Hematopoietic multipotent progenitor cell treated with erythropoietin and hydrocortisone succinate and interleukin-3 and kit ligand, for 8 days (in vitro differentiated cells): ENCODE measurements around the gene FLAD1.

Experiments used
- DNase-seq: peaks from one replicate; pipeline ENCODE4 v3.0.0-alpha.2; 2015

The FLAD1 gene

DNA sequence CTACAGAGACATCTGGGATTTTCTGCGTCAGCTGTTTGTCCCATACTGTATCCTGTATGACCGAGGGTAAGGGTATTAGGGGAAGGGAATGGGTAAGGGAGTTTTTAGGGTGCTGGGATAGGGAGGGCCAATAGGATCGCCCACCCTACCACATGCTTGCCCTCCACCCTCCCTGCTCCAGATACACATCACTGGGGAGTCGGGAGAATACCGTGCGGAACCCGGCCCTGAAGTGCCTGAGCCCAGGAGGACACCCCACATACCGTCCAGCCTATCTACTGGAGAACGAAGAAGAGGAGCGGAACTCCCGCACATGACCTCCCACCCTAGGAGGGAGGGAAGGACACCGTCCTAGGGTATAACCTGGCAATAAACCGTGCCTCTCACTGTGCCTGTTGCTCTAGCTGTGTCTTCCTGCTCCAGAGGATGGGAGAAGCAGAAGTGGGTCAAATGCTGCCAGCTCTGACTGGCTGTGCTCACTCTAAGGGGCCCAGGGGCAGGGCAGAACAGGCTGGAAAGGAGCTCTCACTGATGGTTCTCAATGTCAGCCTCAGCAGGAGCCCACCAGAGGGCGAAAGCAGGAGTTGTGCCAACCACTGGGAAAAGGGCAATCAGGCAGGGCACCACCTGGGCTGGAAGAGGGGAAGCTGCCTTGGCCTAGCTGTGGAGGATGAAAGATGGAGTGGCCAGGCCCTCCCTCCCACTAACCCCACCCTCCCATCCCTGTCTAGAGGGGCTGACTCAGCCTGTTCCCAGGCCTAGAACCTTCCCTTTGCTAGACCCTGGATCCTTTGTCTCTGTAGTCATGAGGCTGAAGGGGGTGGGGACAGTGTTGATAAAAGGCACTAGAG is 9.8 kb downstream of the FLAD1 start:
- peak; percentile 67 for DNase-seq

DNA sequence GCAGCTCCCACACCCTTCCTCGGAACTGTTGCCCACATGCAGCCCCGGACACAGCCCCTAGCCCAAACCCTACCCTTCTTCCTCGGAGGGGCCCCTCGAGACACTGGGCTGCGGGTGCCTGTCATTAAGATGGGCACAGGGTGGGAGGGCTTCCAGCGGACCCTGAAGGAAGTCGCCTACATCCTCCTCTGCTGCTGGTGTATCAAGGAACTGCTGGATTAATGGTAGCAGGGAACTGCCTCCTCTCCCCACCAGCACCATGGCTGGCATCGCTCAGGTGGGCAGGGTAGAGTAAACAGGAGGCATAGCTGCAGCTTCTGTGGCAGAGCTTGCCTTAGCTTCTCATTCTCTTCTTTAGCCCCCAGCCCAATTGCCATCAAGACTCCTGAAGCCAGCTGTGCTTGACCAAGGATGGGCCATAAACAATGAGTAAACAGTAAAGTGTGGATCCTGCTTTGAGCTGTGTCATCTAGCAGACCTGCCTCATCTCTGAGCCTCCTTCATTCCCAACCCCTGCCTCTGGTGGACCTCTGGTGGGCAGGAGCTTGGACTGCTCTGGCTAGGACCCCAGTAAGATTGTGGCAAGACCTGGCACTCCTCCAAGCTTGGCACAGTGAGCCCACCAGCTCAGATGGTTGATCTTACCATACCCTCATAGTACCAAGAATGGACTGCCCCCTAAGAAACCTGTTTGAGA is 10.6 kb downstream of the FLAD1 start, which contains the start of gene LENEP:
TSS of gene LENEP (plus strand) at position 15 of the 697 bp plus-strand sequence. CDS start at position 37, 22 bp downstream.
- DNase-seq: no peak

DNA sequence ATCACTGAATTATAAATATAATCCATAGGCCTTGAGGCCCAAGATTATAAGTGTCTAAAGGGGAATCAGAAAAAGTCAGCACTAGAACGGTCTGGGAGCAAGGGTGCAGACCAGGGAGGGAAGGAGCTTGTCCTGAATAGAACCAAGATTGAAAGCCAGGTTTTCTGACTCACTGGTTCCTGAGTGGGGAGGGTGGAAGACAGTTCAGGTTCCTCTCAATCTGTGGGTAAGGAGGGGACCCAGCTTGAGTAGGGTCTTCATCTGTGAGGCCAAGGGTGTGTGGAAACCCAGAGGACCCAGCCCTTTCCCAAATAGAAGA is 11.1 kb downstream of the FLAD1 start:
- DNase-seq: no peak

DNA sequence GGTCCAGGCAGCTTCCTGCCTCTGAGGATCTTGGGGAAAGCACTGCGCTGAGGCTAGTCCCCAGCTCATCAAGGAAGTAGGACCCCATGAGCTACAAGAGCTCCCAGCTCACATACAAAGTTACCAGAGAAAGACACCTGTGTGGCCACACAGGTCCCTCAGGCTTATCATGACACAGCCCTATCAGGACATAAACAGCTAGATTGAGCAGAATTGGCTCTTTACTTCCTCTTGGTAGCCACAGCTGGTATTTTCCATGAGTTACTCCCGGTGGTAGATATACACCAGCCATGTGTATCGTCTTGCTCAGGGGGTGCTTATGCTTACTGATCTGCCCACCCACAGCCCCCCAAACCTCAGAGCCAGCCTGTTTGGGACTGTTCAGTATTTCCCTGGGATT is 11.4 kb downstream of the FLAD1 start:
- DNase-seq: no peak

DNA sequence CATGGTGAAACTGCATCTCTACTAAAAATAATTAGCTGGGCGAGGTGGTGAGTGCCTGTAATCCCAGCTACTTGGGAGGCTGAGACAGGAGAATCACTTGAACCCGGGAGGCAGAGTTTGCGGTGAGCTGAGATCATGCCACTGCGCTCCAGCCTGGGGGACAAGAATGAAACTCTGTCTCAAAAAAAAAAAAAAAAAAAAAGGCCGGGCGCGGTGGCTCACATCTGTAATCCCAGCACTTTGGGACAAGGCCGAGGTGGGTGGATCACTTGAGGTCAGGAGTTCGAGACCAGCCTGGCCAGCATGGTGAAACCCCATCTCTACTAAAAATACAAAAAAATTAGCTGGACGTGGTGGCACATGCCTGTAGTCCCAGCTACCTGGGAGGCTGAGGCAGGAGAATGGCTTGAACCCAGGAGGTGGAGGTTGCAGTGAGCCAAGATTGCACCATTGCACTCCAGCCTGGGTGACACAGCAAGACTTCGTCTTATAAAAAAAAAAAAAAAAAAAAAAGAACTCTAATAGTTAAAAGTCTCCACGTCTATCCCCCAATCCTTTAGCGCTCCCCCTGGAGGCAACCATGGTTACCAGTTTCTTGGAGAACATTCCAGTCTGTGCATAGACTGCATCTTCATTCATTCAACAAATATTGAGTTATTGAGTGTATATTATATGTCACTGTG is 12.3 kb downstream of the FLAD1 start:
- peak; percentile 84 for DNase-seq

DNA sequence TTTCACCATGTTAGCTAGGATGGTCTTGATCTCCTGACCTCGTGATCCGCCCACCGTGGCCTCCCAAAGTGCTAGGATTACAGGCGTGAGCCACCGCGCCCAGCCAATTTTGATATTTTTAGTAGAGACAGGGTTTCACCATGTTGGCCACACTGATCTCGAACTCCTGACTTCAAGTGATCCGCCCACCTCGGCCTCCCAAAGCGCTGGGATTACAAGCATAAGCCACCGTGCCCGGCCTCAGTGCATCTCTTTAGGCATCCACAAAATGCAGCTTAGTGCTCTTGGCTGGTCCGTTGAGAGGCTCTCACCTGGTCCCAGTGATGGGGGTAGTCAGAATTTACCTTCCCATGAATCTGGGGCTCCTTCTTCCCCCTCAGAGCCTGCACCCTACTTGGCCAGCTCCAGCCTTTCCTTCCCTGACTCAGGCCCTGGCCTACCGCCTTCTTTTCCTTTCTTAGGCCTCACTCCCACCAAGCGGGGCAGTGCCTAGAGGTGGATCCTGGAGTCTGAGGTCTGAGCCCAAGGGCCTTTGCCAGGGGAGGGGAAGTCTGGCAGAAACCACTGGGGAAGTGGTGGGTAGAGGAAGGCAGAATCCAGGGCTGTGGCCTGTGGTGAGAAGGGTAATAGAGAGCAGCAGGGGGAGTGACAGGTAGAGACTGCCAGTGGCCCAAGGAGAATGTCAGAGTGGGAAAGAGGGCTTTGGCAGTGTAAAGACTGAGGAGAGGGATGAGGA is 14.0 kb downstream of the FLAD1 start:
- no peak for DNase-seq

DNA sequence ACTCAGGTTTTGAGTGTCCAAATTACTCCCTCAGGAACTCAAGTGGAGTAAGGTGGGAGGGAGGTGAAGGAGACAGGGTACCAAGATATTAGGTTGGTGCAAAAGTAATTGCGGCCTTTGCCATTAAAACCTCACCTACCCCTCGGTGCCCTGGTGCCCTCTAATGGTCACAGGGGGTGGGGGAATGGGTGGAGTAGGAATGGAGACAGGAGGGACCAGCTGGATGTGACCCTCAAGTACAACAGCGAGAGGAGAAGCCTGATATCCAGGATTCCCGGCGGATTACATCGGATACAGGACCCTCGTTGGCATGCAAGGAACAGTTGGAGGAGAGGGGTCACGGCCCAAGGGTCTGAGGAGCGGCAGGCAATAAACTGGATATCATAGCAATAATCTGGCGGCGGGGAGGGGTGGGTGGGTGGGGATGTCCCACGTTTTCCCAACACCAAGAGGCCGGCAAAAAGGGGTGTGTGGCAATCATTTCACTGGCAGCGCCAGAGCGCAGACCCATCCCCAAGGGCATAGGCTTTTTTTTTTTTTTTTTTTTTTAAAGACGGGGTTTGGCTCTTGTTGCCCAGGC is 15.1 kb downstream of the FLAD1 start:
- DNase-seq: peak; percentile 45

DNA sequence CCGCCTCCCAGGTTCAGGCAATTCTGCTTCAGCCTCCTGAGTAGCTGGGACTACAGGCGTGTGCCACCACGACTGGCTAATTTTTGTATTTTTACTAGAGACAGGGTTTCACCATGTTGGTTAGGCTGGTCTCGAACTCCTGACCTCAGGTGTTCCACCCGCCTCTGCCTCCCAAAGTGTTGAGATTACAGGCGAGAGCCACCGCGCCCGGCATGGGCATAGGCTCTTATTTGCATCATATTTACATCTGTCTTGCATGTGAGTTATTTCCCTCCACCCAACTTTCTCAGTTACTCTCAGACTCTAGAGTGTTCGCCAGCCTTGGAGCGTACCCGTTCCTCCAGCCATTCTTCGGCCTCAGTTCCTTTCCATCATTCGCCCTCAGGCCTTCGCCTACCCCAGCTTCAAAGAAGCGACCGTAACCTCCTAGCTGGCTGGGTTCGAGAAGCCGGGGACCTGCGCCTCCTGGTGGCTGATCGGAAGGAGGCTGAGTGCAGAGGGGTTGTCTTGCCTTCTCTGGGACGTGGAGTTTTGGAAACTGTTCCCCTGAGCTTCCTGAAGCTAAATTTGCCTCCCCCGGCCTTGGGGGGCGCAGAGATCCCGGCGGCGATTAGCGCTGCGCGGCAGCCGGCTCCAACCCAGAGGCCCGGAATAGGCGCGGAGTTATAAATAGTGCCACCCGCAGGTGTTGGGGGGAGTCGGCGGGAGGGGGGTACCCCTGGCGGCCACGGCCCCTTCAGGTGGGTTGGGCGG is 15.8 kb downstream of the FLAD1 start:
- DNase-seq: peak; percentile 87

DNA sequence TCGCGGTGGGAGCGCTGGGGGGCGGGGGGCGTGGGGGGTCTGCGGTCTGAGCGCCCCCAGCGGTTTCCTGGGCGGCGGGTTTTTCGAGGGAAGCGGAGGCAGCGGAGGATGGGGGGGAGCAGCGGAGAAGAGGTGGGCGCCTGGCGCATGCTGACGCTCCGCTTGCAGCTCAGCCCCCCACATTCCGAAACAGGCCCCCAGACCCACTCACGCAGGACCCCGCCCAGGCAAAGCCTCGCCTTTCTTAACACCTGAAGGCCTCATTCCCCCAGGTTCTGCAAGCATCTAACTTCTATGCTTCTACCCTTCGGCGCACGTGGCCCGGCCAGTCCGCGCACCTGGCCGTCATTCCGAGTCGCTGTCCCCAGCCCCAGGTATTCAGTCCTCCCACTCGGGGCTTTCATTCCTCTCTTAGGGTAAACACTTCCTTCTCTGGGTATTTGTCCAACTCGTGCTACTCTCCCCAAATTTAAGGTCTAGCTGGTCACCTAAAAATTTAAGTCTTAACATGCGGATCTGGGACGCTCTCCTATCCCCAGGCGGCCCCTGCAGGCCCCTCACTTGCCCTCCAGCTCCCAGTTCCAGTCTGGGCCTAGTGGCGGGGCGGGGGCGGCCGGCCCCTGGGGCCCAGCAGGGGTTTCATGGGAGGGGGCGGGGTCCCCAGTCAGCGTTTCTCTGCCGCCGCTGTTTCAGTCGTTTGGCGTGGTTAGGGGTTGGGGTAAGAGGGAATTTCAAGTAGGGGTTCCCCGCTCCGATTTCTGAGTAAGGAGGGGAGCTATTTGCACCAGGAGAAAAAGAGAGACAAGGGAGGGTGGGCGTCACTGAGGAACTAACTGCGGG is 16.6 kb downstream of the FLAD1 start:
- peak; percentile 46 for DNase-seq

DNA sequence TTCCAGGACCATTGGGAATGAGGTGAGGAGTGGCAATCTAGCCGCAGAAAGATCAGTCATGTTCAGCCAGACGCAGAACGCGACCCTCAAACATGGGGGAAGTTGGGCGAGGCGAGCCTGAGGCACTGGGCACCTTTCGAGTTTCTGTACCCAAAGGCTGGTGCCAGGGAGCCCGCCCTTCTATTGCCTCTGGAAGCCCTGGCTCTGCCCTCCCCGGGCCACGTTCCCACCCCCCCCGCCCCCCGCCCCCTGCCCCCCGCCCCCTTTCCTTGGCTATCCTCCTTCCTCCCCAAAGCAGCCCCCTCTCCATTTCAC is 17.2 kb downstream of the FLAD1 start:
- DNase-seq: no peak

DNA sequence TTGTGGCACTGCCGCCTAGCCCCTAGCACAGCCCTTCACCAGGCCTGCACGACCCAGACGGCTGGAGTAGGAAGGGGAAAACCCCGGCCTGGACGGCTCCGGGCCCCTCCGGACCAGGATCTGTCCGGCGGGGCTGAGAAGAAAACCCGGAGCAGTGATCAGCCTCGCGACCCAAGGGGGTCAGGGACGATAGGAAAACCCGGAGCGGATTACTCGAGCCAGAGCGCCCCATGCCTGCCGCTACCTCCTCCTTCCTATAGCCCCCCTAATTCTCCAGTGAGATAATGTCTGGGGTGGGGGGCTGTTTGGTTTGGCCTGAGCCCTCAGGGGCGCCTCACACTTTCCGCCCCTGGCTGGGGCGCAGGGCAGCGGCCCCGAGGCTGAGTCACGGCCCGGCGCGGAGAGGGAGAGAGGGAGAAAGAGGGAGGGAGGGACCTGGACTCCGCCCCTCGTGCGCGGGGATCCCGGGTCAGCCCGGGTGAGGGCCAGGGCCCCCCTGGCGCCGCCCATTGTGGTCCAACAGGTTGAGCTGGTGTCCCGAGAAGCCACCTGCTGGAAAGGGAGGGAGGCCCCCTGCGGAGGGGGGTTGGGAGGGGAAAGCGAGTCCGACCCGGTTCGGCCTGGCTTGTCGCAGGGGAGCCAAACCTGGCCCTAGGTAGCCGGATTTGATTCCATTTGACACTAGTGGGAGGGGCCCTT is 17.7 kb downstream of the FLAD1 start:
- peak; percentile 83 for DNase-seq

DNA sequence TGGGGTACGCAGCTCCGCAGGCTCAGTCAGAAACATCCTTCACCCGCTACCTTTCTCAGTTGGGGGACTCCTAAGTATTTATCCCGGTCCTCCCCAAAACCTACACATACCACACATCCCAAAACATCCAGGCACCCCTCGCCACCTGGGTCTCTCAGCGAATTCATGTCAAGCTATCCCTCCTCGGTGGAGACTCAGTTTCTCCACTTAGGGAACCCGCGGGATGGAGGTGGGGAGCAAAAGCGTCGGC is 18.2 kb downstream of the FLAD1 start:
- DNase-seq: no peak

DNA sequence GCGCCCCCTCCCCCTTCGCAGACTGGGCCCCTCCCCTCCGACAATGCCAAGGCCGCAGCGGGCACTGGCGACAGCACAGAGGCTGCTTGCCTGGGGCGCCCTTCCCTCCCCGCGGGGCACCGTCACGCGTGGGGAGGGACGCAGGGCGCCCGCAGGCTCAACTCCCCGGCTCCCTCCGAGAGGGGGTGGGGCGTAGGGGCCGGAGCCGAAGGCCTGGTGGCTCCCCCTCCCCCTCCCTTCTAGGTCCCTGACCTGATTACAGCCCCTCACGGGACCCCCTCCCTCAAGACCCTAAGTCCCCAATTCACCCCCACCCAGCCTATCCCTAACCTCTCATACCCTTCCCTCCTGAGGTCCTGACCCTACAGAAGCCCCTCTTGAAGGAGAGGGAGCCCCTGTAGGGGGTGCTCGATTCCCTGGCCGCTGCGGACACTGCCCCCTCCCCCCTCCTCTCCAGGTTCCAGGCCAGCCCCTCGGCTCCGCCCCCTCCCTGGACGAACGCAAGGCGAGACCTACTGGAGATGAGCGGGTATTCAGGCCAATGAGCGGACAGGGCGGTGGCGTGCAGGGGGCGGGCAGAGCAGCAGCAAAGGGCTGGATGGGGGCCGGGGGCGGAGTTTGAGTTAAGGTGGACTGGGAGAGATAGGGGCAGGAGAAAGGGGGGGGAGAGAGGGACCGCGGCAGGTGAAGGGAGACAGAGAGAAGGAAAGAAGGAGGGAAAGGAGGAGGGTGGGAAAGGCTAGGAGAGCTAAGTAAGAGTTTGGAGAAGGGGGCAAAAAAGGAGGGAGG is 18.7 kb downstream of the FLAD1 start:
- DNase-seq: peak; percentile 98

DNA sequence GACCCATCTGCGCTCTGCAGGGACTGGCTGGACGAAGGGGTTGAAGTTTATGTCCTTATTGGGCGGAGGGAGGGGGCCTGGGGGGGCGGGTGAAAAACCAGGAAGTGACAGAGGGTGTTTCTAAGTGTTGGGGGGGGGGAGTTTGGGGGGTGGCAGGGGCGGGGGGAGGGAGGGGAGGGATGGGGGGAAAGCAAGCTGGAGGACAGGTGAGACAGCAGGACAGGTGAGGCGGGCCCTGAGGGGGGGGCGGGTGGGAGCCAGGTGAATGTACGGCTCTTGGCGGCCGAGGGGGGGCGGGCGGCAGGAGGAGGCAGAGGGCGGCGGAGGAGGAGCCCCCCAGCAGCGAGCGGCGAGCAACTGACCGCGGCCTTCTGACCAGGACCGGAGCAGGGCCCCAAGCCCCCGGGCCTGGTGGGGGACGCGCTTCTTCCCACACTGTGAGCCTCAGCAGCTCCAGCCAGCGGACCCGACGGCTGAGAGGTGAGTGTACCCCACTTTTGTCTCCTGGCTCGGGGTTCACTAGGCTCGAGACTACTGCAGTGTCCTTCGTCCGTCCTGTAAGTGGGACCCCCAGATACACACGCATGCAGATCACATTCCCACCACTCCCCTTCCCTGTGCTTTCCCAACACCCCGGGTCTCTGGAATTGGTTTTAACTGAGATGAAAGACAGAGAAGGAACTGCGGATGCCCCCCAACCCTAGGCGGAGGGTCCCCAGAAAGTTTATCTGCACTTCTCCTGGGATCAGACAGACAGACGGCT is 19.5 kb downstream of the FLAD1 start, which contains the start of gene ZBTB7B:
TSS of gene ZBTB7B (plus strand) at position 339 of the 763 bp plus-strand sequence. CDS start 11,859 bp downstream, outside the sequence.
- peak; percentile 38 for DNase-seq

DNA sequence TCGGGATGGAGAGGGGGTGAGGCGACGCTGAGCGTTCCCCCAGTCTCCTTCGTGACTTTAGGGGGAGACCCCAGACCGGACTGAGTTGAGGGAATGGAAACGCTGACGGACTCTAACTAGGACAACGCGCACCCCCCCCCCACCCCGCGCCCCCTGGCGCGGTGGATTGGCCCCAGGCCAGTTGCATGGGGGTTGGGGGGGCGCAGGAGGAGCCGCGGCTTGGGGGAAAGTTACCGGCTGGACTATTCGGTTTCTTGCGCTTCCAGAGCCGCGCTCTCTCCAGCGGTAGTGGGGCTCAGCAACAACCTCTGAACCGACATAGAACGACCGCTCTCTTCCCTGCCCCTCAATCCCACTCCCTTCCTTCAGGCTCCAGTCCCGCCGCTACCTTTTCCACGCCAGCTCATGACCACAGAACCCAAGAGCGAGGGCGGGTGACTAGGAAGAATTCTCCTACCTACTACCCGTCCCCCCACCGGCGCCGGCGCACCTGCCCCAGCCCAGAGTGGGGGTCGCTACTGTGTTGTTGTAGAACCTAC is 20.2 kb downstream of the FLAD1 start:
- no peak for DNase-seq

DNA sequence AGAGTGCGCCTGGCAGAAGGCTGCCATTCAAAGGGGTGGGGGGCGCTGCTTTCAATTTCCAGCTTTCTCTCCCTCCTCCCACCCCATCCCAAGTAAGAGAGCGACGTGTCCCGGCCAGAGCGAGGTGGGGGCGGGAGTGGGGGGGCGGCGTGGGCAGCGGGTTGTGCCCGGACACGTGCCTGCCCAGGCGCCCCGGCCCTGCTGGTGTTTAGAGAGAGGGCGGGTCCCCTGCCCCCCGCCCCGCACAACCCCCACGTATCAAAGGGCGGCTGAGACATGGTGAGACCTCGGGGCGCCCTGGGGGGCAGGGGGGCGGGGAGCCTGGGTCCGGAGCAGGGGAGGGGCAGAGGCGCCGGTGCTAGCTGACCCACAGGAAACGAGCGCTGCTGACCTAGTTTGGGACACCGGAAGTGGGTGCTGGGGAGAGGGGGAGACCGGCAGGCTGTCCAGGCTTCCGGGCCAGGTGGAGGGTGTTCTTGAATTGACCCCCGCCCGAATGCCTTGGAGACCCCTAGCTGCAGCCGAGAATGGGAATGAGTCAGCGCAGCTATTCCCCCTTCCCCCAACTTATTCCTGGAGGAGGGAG is 20.7 kb downstream of the FLAD1 start:
- peak; percentile 42 for DNase-seq

DNA sequence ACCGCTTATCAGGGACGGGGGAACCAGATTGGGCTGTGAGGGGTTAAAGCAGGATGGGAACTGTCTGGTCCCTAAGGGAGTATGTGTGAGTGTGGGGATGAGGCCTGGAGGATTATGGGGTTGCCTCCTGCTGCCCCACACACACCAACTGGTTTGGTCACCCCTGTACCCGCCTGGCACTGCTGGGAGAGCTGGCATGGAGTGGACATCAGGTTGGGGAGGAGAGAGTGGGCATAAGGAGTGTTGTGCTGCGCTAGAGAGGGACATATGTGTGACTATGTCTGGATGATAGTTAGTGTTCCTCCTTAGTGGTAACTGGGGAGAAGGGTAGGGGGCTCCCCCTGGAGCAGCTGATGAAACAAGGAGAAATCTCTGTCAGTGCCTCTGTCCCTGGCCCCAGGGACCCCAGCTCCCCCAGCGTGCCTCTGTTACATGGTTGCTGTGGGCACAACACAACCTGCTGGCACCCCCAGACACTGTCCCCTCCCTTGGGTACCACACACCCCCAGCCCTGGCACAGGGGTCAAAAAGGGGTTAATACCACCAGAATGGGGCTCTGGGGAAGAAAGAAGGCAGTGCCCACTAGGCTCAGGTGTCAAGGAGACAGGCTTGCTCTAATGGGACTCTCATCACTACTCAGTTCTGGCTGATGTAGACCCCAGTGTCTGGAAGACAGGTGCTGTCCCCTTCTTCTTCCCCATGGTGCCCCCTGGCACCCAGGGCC is 21.4 kb downstream of the FLAD1 start:
- no peak for DNase-seq
